MCF 10A (cell line): ENCODE measurements around the gene KLHL17. TPM values are rescaled to one million over a fixed set of nuclear protein-coding genes. Genes with fewer than 3 reads are reported as not detected.
"Not testable (repeated sequence)": the region's sequence is repeated elsewhere in the genome, so short reads cannot be mapped to it uniquely, and the experiment has no call there.

Source experiments
- BruUV-seq: library from RNA; stranded (reverse); fragments of 400-500 nt; replicated peaks from 2 replicates; lab custom pipeline; 2021; lab: Mats Ljungman, UMichigan
- CTCF ChIA-PET: fragments of 300-600 bp; sonication (Branson Sonifier 250); formaldehyde crosslinking; extraction: SDS; loops from one replicate; lab custom pipeline; 2021; ENCODE audit warnings: antibody characterized with exemption, inconsistent platforms; lab: Yijun Ruan, JAX
- POLR2A ChIA-PET: fragments of 300-600, 350-650 bp; sonication (Branson Sonifier 250); formaldehyde crosslinking; extraction: SDS; loops from one replicate; lab custom pipeline; 2020; ENCODE audit warnings: antibody characterized with exemption, inconsistent platforms; lab: Yijun Ruan, JAX
- DNase-seq: peaks from one replicate; pipeline ENCODE4 v3.0.0-alpha.2; 2018; ENCODE audit not compliant: unreplicated experiment
- H3K27ac Mint-ChIP-seq: one replicate; pipeline ENCODE4 v1.8.0; 2022; ENCODE audit warnings: mild to moderate bottlenecking, low read depth, mixed read lengths; ENCODE audit not compliant: unreplicated experiment
- H3K27me3 Mint-ChIP-seq: one replicate; pipeline ENCODE4 v1.8.0; 2022; ENCODE audit warnings: mixed read lengths; ENCODE audit not compliant: insufficient read depth, unreplicated experiment
- H3K36me3 Mint-ChIP-seq: one replicate; pipeline ENCODE4 v1.8.0; 2022; ENCODE audit warnings: mild to moderate bottlenecking, moderate library complexity, mixed read lengths; ENCODE audit not compliant: insufficient read depth, unreplicated experiment
- H3K4me1 Mint-ChIP-seq: one replicate; pipeline ENCODE4 v1.8.0; 2022; ENCODE audit warnings: mixed read lengths; ENCODE audit not compliant: insufficient read depth, unreplicated experiment
- H3K4me3 Mint-ChIP-seq: one replicate; pipeline ENCODE4 v1.8.0; 2022; ENCODE audit warnings: mild to moderate bottlenecking, moderate library complexity, mixed read lengths; ENCODE audit not compliant: unreplicated experiment
- H3K9me3 Mint-ChIP-seq: one replicate; pipeline ENCODE4 v1.8.0; 2022; ENCODE audit warnings: mixed read lengths; ENCODE audit not compliant: unreplicated experiment
- CTCF ChIP-seq: fragments of 200-600 bp; IDR thresholded peaks from one replicate; pipeline ENCODE4 v1.8.0; 2022; ENCODE audit warnings: antibody characterized with exemption, mild to moderate bottlenecking; ENCODE audit not compliant: unreplicated experiment
- intact Hi-C: fragments of 100-400 bp; cut with micrococcal nuclease; formaldehyde crosslinking; loops from 2 replicates; pipeline ENCODE4 v1.14.1; 2022
- total RNA-seq: library from RNA; stranded (reverse); gene quantifications from 2 replicates; pipeline ENCODE4 v1.2.3, GENCODE V29; 2022

KLHL17 gene
- total RNA-seq, 1 experiment from 2014 or later: 15.1 TPM

DNA sequence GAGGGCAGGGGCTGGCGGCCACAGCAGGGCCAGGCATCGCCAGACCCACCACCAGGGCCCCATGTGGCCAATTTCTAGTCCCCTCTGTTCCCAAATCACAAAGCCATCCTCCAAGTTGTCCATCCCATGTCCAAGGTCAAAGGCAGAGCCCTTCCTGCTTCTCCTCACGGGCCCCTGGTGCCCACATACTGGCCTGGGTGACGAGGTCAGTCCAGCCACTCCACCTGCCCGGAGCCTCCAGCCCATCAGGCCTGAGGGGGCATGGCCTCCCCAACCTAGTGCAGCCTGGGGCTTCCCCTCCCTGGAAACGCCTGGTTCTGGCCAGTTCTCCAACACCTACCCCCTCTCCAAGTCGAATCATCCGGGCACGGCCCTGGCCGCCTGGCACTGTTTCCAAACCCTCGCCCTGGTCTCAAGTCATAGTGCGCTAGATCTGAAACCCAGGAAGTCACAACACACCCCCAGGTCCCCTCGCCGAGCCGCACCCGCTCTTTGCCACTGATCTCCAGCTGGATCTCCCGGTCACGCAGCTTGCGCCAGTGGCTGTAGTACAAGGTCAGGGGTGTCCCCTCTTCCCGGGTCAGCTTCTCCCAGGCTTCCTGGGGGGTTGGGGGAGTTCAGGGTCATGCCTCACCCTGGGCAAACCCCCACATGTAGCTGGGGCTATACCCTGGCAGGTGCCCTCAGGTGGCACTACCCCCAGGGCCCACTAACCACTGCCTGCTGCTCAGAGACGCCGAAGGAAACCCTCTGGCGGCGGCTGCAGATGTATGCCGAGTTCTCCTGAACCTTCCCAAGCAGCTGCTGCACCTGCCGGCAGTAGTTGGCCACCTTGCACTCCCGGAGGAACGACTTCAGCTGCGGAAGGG is 14.5 kb upstream of the KLHL17 start:
- peaks cover 32% of the 10 kb centered on the region for H3K36me3 Mint-ChIP-seq
- ChIA-PET POLR2A (interaction anchor here (0.6 kb wide), 1 partner anchor 13 kb away, joined by 3 read pairs; no protein-coding TSS in a partner anchor), CTCF (no interaction called here)
- H3K27ac Mint-ChIP-seq: no peak overlapping the region
- H3K4me3 Mint-ChIP-seq: no peak overlapping the region
- no peak for DNase-seq
- no peaks in the 10 kb centered on the region for H3K27me3 Mint-ChIP-seq
- TF ChIP-seq CTCF: no peak
- no TSS peak for BruUV-seq
- H3K9me3 Mint-ChIP-seq: no peaks in the 10 kb centered on the region
- intact Hi-C loops: no loop called here
- no peaks in the 10 kb centered on the region for H3K4me1 Mint-ChIP-seq

- H3K9me3 Mint-ChIP-seq, BruUV-seq, CTCF ChIA-PET, H3K27me3 Mint-ChIP-seq, H3K27ac Mint-ChIP-seq, DNase-seq, H3K4me3 Mint-ChIP-seq, H3K4me1 Mint-ChIP-seq, intact Hi-C loops: not testable (repeated sequence)
- POLR2A ChIA-PET: interaction anchor here (0.6 kb wide), 1 partner anchor 12 kb away, joined by 3 read pairs; no protein-coding TSS in a partner anchor
- peaks cover 39% of the 10 kb centered on the region for H3K36me3 Mint-ChIP-seq
These were observed 13.6 kb upstream of the KLHL17 start for GRCh38 chr1:946811-947210.

DNA sequence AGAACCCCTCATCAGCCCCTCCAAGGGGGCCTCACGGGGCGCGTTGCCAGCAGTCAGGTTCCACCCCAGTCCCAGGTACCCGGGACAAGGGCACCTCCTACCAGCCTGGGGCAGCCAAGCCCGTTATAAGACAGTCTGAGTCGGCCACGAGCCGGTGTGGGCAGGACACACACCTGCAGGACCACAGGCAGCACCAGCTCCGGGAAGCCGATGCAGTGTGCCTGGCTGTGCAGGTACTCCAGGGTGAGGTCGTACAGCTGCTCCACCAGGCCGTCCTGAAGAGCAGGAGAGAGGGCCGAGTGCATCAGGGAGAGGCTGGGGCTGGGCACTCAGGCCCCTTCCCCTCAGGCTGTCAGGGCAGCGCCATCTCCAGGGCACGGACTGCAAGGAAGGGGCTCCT is 12.4 kb upstream of the KLHL17 start:
- POLR2A ChIA-PET: no interaction called here
- Mint-ChIP-seq H3K36me3 (peaks cover 51% of the 10 kb centered on the region), H3K4me1 (no peaks in the 10 kb centered on the region), H3K4me3 (no peak overlapping the region), H3K27me3 (no peaks in the 10 kb centered on the region), H3K9me3 (no peaks in the 10 kb centered on the region), H3K27ac (no peak overlapping the region)
- intact Hi-C loops: no loop called here
- no peak for DNase-seq
- no TSS peak for BruUV-seq
- TF ChIP-seq CTCF: no peak
- CTCF ChIA-PET: no interaction called here

DNA sequence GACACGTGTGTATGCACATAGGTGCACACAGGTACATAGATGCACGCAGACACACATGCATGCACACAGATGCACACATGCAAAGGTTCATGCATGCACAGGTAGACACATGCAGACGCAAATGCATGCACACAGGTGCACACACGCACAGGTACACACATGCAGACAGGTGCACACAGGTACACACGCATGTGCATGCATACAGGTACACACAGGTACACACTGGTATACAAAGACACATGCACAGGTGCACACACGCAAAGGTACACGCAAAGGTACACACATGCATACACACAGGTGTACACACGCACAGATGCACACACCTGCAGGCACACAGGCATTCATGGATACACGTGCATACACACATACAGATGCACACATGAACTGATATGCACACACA is 10.1 kb upstream of the KLHL17 start:
- ChIA-PET CTCF (no interaction called here), POLR2A (no interaction called here)
- Mint-ChIP-seq H3K27me3 (no peaks in the 10 kb centered on the region), H3K4me1 (no peaks in the 10 kb centered on the region), H3K27ac (no peak overlapping the region), H3K9me3 (no peaks in the 10 kb centered on the region), H3K36me3 (peaks cover 65% of the 10 kb centered on the region), H3K4me3 (no peak overlapping the region)
- no TSS peak for BruUV-seq
- DNase-seq: no peak
- no peak for TF ChIP-seq CTCF
- intact Hi-C loops: no loop called here
